ENCODE measurements around the gene MTMR2.
"Not testable (repeated sequence)": the region's sequence is repeated elsewhere in the genome, so short reads cannot be mapped to it uniquely, and the experiment has no call there.

MTMR2 gene

DNA sequence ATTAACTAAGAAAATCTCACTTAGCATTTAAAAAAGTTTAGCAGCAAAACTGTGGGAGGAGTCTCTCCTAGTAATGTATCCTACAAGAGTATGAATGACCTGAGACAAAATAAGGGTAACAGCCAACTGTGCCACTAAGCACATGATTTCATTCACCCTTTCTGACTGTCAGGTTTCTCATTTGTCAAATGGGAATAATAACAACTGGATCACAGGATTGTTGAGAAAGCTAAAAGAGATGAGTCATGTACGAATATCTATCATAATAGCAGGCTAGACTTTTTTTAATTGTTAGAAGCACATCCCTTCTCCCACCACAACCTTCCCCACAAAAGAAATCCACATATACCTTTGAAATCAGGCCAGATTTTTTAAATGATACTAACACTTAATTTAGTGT is 39.5 kb downstream of the MTMR2 start:
- no peak for DNase-seq (ENCODE audit: low read depth)

DNA sequence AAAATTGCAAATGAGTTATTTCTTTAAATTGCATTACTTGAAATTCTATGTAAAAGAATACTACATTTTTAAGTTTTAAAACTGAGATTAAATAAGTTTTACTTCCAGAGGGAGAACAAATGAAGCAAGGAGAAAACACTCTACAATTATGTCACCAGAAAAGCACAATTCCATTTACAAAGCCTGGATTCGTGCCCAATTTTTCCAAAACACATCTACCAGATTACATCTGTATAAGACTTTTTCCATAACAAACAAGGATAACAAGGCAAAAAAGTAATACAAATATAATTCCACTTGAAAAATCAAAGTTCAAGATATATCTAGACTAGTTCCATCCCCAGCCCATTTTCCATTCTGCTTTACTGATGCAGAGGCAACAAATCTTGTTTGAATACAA is 40.5 kb downstream of the MTMR2 start:
- DNase-seq (ENCODE audit: low read depth) = no peak

- peak; percentile 99 for DNase-seq (ENCODE audit: low read depth)
These were observed 46.6 kb downstream of the MTMR2 start for GRCh38 chr11:95877291-95877690.

DNA sequence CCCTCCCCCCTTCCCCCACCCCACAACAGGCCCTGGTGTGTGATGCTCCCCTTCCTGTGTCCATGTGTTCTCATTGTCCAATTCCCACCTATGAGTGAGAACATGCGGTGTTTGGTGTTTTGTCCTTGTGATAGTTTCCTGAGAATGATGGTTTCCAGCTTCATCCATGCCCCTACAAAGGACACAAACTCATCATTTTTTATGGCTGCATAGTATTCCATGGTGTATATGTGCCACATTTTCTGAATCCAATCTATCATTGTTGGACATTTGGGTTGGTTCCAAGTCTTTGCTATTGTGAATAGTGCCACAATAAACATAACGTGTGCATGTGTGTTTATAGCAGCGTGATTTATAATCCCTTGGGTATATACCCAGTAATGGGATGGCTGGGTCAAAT is 53.0 kb downstream of the MTMR2 start:
- not testable (repeated sequence) for DNase-seq (ENCODE audit: low read depth)

- no peak for DNase-seq (ENCODE audit: low read depth)
These were observed 56.8 kb downstream of the MTMR2 start for GRCh38 chr11:95867105-95867504.

DNA sequence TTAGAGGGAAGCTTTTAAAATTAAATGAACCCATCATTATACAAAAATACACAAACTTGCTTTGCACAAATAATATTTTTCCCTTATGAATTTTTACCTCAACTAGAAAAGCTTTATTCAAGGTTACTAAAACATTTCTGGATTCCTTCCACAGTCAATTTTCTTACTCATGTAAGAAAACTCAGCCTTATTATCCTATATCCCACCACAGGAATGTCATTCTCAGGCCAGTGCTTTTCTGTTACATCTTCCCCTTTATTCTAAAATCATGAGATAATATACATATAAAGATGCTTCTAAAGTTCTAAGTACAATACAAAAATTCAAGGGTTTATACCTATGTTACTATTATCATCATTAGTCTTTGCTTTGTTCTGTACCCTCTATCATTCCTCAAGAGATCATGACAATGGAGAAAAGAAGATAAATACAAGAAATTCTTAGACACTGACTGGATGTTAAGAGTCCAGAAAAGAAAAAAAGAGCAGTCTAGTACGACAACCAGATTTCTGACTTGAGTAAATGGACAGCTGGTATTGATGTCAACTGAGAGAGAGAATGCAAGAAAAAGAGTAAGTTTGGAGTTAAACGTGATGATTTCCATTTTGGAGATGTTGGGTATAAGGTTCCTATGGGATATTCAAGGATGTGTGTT is 60.3 kb downstream of the MTMR2 start:
- DNase-seq (ENCODE audit: low read depth) = no peak

- not testable (repeated sequence) for DNase-seq (ENCODE audit: low read depth)
These were observed 63.9 kb downstream of the MTMR2 start for GRCh38 chr11:95860024-95860423.

GRCh38 chr11:95854362-95854761 is 69.5 kb downstream of the MTMR2 start:
- DNase-seq (ENCODE audit: low read depth) = not testable (repeated sequence)

GRCh38 chr11:95853862-95854261 is 70.0 kb downstream of the MTMR2 start:
- no peak for DNase-seq (ENCODE audit: low read depth)

- DNase-seq (ENCODE audit: low read depth) = no peak
These were observed 70.8 kb downstream of the MTMR2 start for GRCh38 chr11:95853138-95853537.

DNA sequence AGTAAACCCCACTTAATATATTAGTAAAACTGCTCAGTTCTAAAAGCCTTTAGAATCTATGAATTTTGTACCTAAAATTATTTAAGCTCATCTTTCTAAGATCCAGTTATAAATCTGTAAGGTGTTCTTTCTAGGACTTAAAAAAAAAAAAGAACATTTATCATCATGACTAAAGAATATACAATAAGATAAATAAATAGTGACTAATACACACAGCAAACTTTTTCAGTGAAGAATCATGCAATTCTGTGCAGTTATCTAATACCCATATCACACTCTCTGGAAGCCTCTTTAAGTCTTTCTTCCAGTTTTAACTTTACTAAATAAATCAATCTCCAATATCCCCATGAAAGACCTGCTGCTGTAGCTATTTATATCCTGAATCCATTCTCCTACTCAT is 73.8 kb downstream of the MTMR2 start:
- DNase-seq (ENCODE audit: low read depth) = no peak

DNA sequence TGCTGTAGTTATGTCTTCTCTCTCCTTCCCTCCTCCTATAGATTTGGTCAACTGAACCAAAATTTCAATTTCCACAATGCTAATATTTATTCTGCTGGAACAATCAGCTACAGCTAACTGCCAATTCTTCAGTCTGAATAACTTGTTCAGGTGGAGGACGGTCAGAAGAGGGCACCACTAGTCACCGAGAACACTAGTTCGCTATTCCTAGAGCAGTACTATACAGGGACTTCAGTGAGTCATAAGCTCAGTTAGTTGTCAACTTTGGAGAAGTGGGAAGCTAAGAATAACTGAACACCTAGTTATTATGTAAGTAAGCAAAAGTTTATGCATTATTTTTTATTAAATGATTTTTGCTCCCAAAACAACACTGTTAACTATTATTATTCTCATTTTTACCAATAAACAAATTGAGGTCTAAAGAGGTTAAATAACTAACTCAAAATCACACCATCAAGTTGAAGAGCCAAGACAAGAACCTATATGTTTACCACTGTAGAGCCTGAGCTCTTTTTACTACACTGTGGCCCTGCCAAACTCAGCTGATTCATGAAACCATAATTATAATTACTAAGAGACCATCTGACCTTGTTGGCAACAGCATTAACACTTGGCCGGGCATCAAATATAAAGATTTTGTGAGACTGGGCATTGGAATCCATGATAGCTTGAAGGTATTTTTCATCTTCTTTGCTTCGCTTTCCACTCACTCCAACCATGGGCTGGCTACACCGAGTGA is 74.7 kb downstream of the MTMR2 start:
- DNase-seq (ENCODE audit: low read depth) = peak; percentile 42

DNA sequence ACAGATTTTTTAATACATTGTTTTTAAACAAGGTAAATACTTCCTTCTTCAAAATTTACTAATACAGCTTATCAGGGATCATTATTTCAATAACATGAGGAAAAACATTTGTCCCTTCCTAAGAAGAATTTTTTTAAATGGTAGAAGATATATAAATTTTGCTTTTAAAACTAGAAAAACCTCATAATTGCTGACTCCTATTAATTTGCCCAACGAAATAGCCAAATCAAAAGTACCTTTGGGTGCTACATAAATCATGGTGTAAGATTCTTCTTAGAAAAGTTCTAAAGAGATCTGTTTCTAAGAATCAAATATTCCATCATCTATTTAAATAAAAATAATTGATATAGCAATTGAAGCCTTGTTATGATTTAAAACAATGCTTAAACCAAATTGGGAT is 78.7 kb downstream of the MTMR2 start:
- no peak for DNase-seq (ENCODE audit: low read depth)

DNA sequence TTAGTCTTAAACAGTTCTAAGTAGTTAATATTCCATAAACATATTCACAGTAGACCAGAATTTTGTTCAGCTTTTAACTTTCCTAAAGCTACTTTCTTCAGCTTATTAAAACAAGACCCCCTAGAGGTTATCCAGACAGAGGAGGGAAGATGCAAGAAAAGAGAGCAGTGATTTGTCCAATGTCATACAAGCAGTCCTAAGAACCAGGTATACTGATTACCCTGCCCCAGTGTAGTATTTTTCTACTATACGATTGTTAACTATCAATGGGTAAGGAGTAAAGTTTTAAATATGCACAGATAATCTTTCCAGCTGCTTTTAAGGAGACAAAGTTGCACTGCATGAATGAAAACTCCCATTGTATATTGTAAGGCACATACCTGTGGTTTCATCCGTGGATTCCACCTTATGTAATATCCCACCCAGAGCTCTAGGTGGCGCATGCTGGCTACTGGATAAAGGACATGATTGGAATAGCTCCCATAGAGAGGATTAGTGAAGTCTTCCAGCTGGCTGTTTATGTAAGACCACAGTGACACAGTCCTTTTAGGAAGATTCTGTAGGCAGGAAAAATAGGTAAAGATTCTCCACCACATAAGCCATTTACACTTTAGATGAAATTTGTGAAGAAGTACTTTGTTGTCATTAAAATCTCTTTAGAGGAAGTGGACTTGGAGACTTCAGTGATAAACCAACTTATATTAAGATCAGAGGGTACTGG is 88.0 kb downstream of the MTMR2 start:
- peak; percentile 65 for DNase-seq (ENCODE audit: low read depth)

DNA sequence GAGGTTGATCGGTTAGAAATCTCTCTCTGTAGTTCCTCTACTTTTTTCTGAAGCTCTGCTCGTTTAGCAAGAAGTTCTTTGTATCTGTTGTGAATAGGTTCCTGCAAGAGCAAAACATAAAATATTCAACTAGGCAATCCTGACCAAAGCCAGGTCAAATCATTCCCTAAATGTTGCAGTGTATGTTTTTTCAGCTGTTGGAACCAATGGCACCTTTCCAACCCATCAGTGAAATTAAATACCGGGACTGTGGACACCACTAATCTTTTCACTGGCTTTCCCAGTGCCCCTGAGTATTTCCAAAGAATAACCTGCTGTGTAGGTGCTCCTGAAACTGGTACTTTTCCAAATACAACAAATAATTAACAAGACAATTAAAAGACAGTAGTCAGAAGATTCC is 88.6 kb downstream of the MTMR2 start:
- DNase-seq (ENCODE audit: low read depth) = no peak

- no peak for DNase-seq (ENCODE audit: low read depth)
These were observed 90.5 kb downstream of the MTMR2 start for GRCh38 chr11:95833378-95833777.

GRCh38 chr11:95832763-95833162 is 91.1 kb downstream of the MTMR2 start:
- DNase-seq (ENCODE audit: low read depth) = no peak

DNA sequence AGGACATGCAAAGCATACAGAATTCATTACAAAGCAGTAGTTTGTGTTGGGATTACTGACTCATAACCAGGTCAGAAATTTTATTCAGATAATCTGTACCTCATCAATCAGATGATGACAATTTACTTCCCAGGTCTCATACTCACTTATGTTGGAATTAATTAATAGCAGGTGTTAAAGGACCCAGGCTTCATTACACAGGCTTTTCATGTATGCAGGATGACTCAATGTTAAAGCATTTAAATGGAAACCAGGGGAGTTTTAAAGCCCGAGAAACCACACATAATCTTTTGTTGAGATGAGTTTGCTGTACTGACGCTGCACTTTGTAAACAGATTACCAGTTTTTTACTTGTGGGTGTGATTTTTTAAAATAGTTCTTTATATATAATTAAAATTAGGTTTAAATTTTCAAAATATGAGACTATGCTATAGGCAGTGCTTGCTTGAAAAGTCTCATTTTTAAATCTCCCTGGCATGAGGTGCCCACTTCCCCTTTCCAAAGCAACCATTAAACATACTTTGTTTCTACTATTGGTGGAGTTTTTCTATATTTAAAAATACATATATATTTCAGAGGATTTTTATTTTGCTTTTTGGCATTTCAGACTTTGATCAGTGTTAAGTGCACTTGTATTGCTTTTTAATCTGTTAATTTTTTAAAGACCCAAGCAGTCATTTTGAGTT is 92.6 kb downstream of the MTMR2 start:
- DNase-seq (ENCODE audit: low read depth) = peak; percentile 71

- DNase-seq (ENCODE audit: low read depth) = no peak
These were observed 94.2 kb downstream of the MTMR2 start for GRCh38 chr11:95829580-95830259.

GRCh38 chr11:95827696-95828095 is 96.2 kb downstream of the MTMR2 start:
- no peak for DNase-seq (ENCODE audit: low read depth)

- DNase-seq (ENCODE audit: low read depth) = no peak
These were observed 102.3 kb downstream of the MTMR2 start for GRCh38 chr11:95821640-95822039.

DNA sequence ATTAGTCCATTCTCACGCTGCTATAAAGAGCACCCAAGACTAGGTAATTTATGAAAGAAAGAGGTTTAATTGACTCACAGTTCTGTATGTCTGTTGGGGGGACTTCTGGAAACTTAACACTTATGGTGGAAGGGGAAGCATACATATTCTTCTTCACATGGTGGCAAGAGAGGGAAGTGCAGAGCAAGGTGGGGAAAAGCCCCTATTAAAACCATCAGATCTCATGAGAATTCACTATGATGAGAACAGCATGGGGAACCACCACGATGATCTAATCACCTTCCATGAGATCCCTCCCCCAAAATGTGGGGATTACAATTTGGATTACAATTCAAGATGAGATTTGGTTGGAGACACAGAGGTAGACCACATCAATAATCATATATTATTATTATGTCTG is 107.9 kb downstream of the MTMR2 start:
- DNase-seq (ENCODE audit: low read depth) = no peak

Data from GM04503 (cell line).